ENCODE measurements around the gene EDEM2. TPM values are rescaled to one million over a fixed set of nuclear protein-coding genes. Genes with fewer than 3 reads are reported as not detected.
A peak's percentile ranks its signal among the peaks of the same experiment; 100 is the strongest.

Gene EDEM2
- total and polyA plus RNA-seq, 2 of the 13 experiments (the other 11 are each of a cell fraction or from before 2014, with no cell fraction given): 33.1 to 46.9 TPM

DNA sequence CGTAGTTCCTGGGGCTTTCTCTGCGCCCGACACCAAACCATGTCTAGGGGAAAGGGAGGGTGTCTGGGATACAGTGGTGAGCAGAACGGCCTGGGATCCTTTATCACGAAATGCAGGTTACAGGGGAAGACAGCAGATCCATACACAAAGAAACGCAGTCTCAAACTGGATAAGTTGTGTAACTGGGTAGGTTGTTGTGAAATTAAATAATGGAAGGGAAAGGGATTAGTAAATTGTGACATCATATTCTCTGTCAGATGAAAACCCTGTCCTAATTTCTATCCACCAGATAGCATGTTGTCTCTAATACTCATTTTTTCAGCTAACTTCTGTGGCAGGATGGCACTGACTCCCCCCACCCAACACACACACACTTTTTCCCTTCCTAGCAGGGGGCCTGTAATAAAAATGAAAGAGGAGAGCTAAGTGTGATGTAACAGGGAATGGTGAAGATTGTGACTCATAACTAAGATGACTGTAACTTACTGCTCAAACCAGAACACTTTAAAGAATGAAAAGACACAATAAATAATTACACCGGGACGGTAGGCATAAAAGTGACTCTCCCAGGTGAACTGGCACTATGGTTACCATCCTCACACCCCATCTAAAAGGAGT is 53.8 kb downstream of the EDEM2 start (continued):
- TF ChIP-seq, protein P1, sequence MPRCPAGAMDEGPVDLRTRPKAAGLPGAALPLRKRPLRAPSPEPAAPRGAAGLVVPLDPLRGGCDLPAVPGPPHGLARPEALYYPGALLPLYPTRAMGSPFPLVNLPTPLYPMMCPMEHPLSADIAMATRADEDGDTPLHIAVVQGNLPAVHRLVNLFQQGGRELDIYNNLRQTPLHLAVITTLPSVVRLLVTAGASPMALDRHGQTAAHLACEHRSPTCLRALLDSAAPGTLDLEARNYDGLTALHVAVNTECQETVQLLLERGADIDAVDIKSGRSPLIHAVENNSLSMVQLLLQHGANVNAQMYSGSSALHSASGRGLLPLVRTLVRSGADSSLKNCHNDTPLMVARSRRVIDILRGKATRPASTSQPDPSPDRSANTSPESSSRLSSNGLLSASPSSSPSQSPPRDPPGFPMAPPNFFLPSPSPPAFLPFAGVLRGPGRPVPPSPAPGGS (CRISPR knock-in tag; IDR thresholded peaks at IDR 0.05): no peak
- TF ChIP-seq ZNF577 (CRISPR knock-in tag; IDR thresholded peaks at IDR 0.05; ENCODE audit: borderline replicate concordance, low read depth): no peak
- TF ChIP-seq KAT7 (CRISPR knock-in tag; IDR thresholded peaks at IDR 0.05; ENCODE audit: borderline replicate concordance): no peak
- TF ChIP-seq KDM5A (IDR thresholded peaks at IDR 0.05; ENCODE audit: borderline replicate concordance, low read length): no peak
- TF ChIP-seq ZNF850 (CRISPR knock-in tag; conservative IDR thresholded peaks at IDR 0.05): no peak
- TF ChIP-seq NFE2 (CRISPR knock-in tag; IDR thresholded peaks at IDR 0.05): 0 out of 2 replicates have a peak, but pooled peaks have one; percentile 1
- no peak for TF ChIP-seq ZNF101 (CRISPR knock-in tag; IDR thresholded peaks at IDR 0.05; ENCODE audit: borderline replicate concordance, low read depth)
- no peak for TF ChIP-seq FOXM1 (CRISPR knock-in tag; IDR thresholded peaks at IDR 0.05)
- no peak for TF ChIP-seq SAP130 (CRISPR knock-in tag; IDR thresholded peaks at IDR 0.05; ENCODE audit: low read depth)
- no peak for TF ChIP-seq ZNF17 (CRISPR knock-in tag; IDR thresholded peaks at IDR 0.05)
- TF ChIP-seq THRA (CRISPR knock-in tag; IDR thresholded peaks at IDR 0.05; ENCODE audit: borderline replicate concordance): no peak
- no peak for TF ChIP-seq EEA1 (CRISPR knock-in tag; IDR thresholded peaks at IDR 0.05; ENCODE audit: borderline replicate concordance)
- 0 out of 2 replicates have a peak, but pooled peaks have one; percentile 55 for TF ChIP-seq TIGD3 (CRISPR knock-in tag; IDR thresholded peaks at IDR 0.05; ENCODE audit: borderline replicate concordance)
- no peak; the same call in 1 of the 2 replicates for TF ChIP-seq ZNF3 (CRISPR knock-in tag; IDR thresholded peaks at IDR 0.05)
- no peak for TF ChIP-seq ISL2 (CRISPR knock-in tag; IDR thresholded peaks at IDR 0.05)
- TF ChIP-seq, protein P2, sequence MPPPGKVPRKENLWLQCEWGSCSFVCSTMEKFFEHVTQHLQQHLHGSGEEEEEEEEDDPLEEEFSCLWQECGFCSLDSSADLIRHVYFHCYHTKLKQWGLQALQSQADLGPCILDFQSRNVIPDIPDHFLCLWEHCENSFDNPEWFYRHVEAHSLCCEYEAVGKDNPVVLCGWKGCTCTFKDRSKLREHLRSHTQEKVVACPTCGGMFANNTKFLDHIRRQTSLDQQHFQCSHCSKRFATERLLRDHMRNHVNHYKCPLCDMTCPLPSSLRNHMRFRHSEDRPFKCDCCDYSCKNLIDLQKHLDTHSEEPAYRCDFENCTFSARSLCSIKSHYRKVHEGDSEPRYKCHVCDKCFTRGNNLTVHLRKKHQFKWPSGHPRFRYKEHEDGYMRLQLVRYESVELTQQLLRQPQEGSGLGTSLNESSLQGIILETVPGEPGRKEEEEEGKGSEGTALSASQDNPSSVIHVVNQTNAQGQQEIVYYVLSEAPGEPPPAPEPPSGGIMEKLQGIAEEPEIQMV (CRISPR knock-in tag; IDR thresholded peaks at IDR 0.05; ENCODE audit: low read depth): no peak
- no peak for TF ChIP-seq KLF6 (CRISPR knock-in tag; IDR thresholded peaks at IDR 0.05)
- peak; percentile 87; the same call in 1 of the 2 replicates for TF ChIP-seq FUBP1 (CRISPR knock-in tag; IDR thresholded peaks at IDR 0.05; ENCODE audit: borderline replicate concordance)
- TF ChIP-seq ZNF274 (CRISPR knock-in tag; IDR thresholded peaks at IDR 0.05): 0 out of 2 replicates have a peak, but pooled peaks have one; percentile 3

Data from HepG2 (cell line).